ENCODE data around the gene KCNC1. TPM values are rescaled to one million over a fixed set of nuclear protein-coding genes. Genes with fewer than 3 reads are reported as not detected.

KCNC1 gene
- total and polyA plus RNA-seq, 4 experiments from 2014 or later: 0.23 TPM; not detected in 3

DNA sequence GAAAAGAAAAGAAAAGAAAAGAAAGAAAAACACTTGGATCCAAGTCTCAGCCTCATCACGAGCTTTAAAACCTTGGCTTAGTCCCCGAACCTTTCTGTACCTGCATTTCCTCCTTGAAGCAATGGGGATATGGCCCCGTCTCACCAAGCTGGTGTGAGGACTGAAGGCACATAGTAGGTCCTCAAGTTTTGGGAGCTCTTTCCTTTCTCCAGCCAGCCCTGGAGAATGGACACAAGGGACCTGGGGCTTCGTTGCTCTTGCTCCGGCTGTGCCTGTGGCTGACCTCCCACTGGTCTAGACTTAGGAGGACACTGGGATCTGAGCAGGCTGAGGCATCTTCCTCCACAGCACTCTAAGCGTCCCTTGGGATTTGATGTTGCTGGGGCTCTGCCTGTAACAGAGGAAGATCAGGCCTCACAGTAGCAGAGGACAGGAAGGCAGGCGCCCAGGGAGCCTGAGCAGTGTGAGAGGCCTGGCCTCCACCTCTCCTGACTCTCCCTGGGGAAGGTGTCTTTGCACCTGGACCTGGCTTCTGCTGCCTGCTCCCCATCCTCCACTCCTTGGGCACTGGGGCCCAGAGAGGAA, 32.8 kb downstream of the KCNC1 start:
- no peak overlapping the region for H3K27ac ChIP-seq (ENCODE audit: low read depth, low read length)
- no peak overlapping the region for H3K4me3 ChIP-seq (ENCODE audit: low read length in 2 of 2)
- Mint-ChIP-seq H3K27ac (no peak overlapping the region), H3K4me1 (no peaks in the 10 kb centered on the region), H3K36me3 (no peaks in the 10 kb centered on the region), H3K4me3 (no peak overlapping the region), H3K27me3 (peaks cover 3 to 6% of the 10 kb centered on the region in 2 donors), H3K9me3 (no peaks in the 10 kb centered on the region)
- intact Hi-C loops (cut with micrococcal nuclease): no loop called here
- ChIA-PET POLR2A (ENCODE audit: partially characterized antibody) (no interaction called here), CTCF (ENCODE audit: partially characterized antibody) (no interaction called here)
- H3K27me3 ChIP-seq (ENCODE audit: insufficient read depth, low read length): no peaks in the 10 kb centered on the region
- no peaks in the 10 kb centered on the region for H3K4me1 ChIP-seq (ENCODE audit: insufficient read depth, low read length)
- H3K9me3 ChIP-seq (ENCODE audit: control insufficient read depth in 1 of 2, low read length in 2 of 2): no peaks in the 10 kb centered on the region
- no peaks in the 10 kb centered on the region for H3K36me3 ChIP-seq (ENCODE audit: insufficient read depth, low read length)
- no peak for DNase-seq

GRCh38 chr11:17767914-17768313, 33.3 kb downstream of the KCNC1 start:
- intact Hi-C loops (cut with micrococcal nuclease): no loop called here
- Mint-ChIP-seq H3K4me1 (no peaks in the 10 kb centered on the region), H3K4me3 (no peak overlapping the region), H3K27me3 (peaks cover 3 to 6% of the 10 kb centered on the region in 2 donors), H3K27ac (no peak overlapping the region), H3K9me3 (no peaks in the 10 kb centered on the region), H3K36me3 (no peaks in the 10 kb centered on the region)
- Histone ChIP-seq H3K27me3 (ENCODE audit: insufficient read depth, low read length) (no peaks in the 10 kb centered on the region), H3K9me3 (ENCODE audit: control insufficient read depth in 1 of 2, low read length in 2 of 2) (no peaks in the 10 kb centered on the region), H3K4me3 (ENCODE audit: low read length in 2 of 2) (no peak overlapping the region), H3K4me1 (ENCODE audit: insufficient read depth, low read length) (no peaks in the 10 kb centered on the region), H3K27ac (ENCODE audit: low read depth, low read length) (no peak overlapping the region), H3K36me3 (ENCODE audit: insufficient read depth, low read length) (no peaks in the 10 kb centered on the region)
- DNase-seq: no peak
- ChIA-PET CTCF (ENCODE audit: partially characterized antibody) (no interaction called here), POLR2A (ENCODE audit: partially characterized antibody) (no interaction called here)

- intact Hi-C loops (cut with micrococcal nuclease): no loop called here
- Mint-ChIP-seq H3K36me3 (no peaks in the 10 kb centered on the region), H3K27me3 (peaks cover 3 to 6% of the 10 kb centered on the region in 2 donors), H3K4me3 (no peak overlapping the region), H3K27ac (no peak overlapping the region), H3K4me1 (no peaks in the 10 kb centered on the region), H3K9me3 (no peaks in the 10 kb centered on the region)
- Histone ChIP-seq H3K4me1 (ENCODE audit: insufficient read depth, low read length) (no peaks in the 10 kb centered on the region), H3K9me3 (ENCODE audit: control insufficient read depth in 1 of 2, low read length in 2 of 2) (no peaks in the 10 kb centered on the region), H3K27me3 (ENCODE audit: insufficient read depth, low read length) (no peaks in the 10 kb centered on the region), H3K36me3 (ENCODE audit: insufficient read depth, low read length) (no peaks in the 10 kb centered on the region), H3K4me3 (ENCODE audit: low read length in 2 of 2) (no peak overlapping the region), H3K27ac (ENCODE audit: low read depth, low read length) (no peak overlapping the region)
- ChIA-PET CTCF (ENCODE audit: partially characterized antibody) (no interaction called here), POLR2A (ENCODE audit: partially characterized antibody) (no interaction called here)
- no peak for DNase-seq
Measured at GRCh38 chr11:17768547-17768946, 34.0 kb downstream of the KCNC1 start.

GRCh38 chr11:17769218-17769617, 34.6 kb downstream of the KCNC1 start:
- no peak for DNase-seq
- no peaks in the 10 kb centered on the region for H3K4me1 Mint-ChIP-seq
- peaks cover 3% of the 10 kb centered on the region in 2 donors for H3K27me3 Mint-ChIP-seq
- Histone ChIP-seq H3K27ac (ENCODE audit: low read depth, low read length) (no peak overlapping the region), H3K4me1 (ENCODE audit: insufficient read depth, low read length) (no peaks in the 10 kb centered on the region), H3K9me3 (ENCODE audit: control insufficient read depth in 1 of 2, low read length in 2 of 2) (no peaks in the 10 kb centered on the region), H3K4me3 (ENCODE audit: low read length in 2 of 2) (no peak overlapping the region), H3K27me3 (ENCODE audit: insufficient read depth, low read length) (no peaks in the 10 kb centered on the region), H3K36me3 (ENCODE audit: insufficient read depth, low read length) (no peaks in the 10 kb centered on the region)
- no peaks in the 10 kb centered on the region for H3K36me3 Mint-ChIP-seq
- no peaks in the 10 kb centered on the region for H3K9me3 Mint-ChIP-seq
- intact Hi-C loops (cut with micrococcal nuclease): no loop called here
- POLR2A ChIA-PET (ENCODE audit: partially characterized antibody): no interaction called here
- CTCF ChIA-PET (ENCODE audit: partially characterized antibody): no interaction called here
- H3K4me3 Mint-ChIP-seq: no peak overlapping the region
- no peak overlapping the region for H3K27ac Mint-ChIP-seq

- no peak for DNase-seq
- H3K9me3 ChIP-seq (ENCODE audit: control insufficient read depth in 1 of 2, low read length in 2 of 2): no peaks in the 10 kb centered on the region
- H3K9me3 Mint-ChIP-seq: no peaks in the 10 kb centered on the region
Measured at GRCh38 chr11:17770048-17770652, 35.6 kb downstream of the KCNC1 start.

DNA sequence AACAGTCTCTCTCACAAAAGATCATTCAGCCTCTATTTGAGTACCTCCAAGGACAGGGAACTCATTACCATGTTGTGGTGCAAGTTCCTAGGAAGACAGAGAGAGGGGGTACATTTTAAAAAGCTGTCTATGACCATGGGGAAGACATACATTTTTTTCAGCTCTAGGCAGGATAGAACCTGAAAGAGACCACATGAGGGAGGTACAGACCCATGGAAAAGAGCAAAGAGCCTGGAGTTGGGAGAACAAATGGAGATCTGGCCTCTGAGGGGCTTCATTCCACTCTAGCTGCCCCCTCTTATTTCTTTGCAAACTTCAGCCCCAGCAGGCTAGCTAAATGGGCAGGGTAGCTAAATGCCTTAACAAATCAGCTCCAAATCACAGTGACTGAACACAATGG, 36.3 kb downstream of the KCNC1 start:
- POLR2A ChIA-PET (ENCODE audit: partially characterized antibody): no interaction called here
- no peak overlapping the region for H3K4me3 Mint-ChIP-seq
- Histone ChIP-seq H3K9me3 (ENCODE audit: control insufficient read depth in 1 of 2, low read length in 2 of 2) (no peaks in the 10 kb centered on the region), H3K4me1 (ENCODE audit: insufficient read depth, low read length) (no peaks in the 10 kb centered on the region), H3K27ac (ENCODE audit: low read depth, low read length) (no peak overlapping the region), H3K36me3 (ENCODE audit: insufficient read depth, low read length) (no peaks in the 10 kb centered on the region), H3K4me3 (ENCODE audit: low read length in 2 of 2) (no peak overlapping the region), H3K27me3 (ENCODE audit: insufficient read depth, low read length) (no peaks in the 10 kb centered on the region)
- no peaks in the 10 kb centered on the region for H3K36me3 Mint-ChIP-seq
- no peak overlapping the region for H3K27ac Mint-ChIP-seq
- H3K27me3 Mint-ChIP-seq: peaks cover 1 to 2% of the 10 kb centered on the region in 2 donors
- intact Hi-C loops (cut with micrococcal nuclease): no loop called here
- no peaks in the 10 kb centered on the region for H3K9me3 Mint-ChIP-seq
- DNase-seq: no peak
- no peaks in the 10 kb centered on the region for H3K4me1 Mint-ChIP-seq
- CTCF ChIA-PET (ENCODE audit: partially characterized antibody): no interaction called here

More at GRCh38 chr11:17770048-17770652, 35.6 kb downstream of the KCNC1 start:
- H3K4me1 ChIP-seq (ENCODE audit: insufficient read depth, low read length): no peaks in the 10 kb centered on the region
- no peaks in the 10 kb centered on the region for H3K27me3 ChIP-seq (ENCODE audit: insufficient read depth, low read length)
- Mint-ChIP-seq H3K4me3 (no peak overlapping the region), H3K27me3 (peaks cover 3% of the 10 kb centered on the region in 2 donors), H3K36me3 (no peaks in the 10 kb centered on the region), H3K4me1 (no peaks in the 10 kb centered on the region), H3K27ac (peak overlapping the region in 1 of 7 donors; percentile 52)
- no peak overlapping the region for H3K27ac ChIP-seq (ENCODE audit: low read depth, low read length)
- H3K36me3 ChIP-seq (ENCODE audit: insufficient read depth, low read length): no peaks in the 10 kb centered on the region
- ChIA-PET POLR2A (ENCODE audit: partially characterized antibody) (no interaction called here), CTCF (ENCODE audit: partially characterized antibody) (no interaction called here)
- no peak overlapping the region for H3K4me3 ChIP-seq (ENCODE audit: low read length in 2 of 2)
- intact Hi-C loops (cut with micrococcal nuclease): no loop called here

DNA sequence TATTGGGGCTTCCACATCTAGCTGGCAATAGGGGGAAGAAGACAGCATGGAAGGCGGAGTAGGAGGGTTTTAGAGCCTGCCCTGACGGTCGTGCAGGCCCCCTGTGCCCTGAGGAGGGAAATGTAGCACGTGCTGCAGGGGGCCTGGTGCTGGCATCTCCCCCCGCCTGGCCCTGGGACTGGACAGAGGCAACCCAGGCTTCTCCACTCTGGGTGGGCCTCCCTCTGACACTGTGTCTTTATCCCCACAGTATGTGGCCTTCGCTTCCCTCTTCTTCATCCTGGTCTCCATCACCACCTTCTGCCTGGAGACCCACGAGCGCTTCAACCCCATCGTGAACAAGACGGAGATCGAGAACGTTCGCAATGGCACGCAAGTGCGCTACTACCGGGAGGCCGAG, 36.8 kb downstream of the KCNC1 start:
- no peak overlapping the region for H3K4me3 Mint-ChIP-seq
- POLR2A ChIA-PET (ENCODE audit: partially characterized antibody): no interaction called here
- peaks cover 1 to 2% of the 10 kb centered on the region in 2 donors for H3K27me3 Mint-ChIP-seq
- CTCF ChIA-PET (ENCODE audit: partially characterized antibody): no interaction called here
- H3K9me3 Mint-ChIP-seq: no peaks in the 10 kb centered on the region
- Histone ChIP-seq H3K4me3 (ENCODE audit: low read length in 2 of 2) (no peak overlapping the region), H3K36me3 (ENCODE audit: insufficient read depth, low read length) (no peaks in the 10 kb centered on the region), H3K9me3 (ENCODE audit: control insufficient read depth in 1 of 2, low read length in 2 of 2) (no peaks in the 10 kb centered on the region), H3K27me3 (ENCODE audit: insufficient read depth, low read length) (no peaks in the 10 kb centered on the region), H3K4me1 (ENCODE audit: insufficient read depth, low read length) (no peaks in the 10 kb centered on the region), H3K27ac (ENCODE audit: low read depth, low read length) (no peak overlapping the region)
- no peak for DNase-seq
- H3K4me1 Mint-ChIP-seq: no peaks in the 10 kb centered on the region
- no peaks in the 10 kb centered on the region for H3K36me3 Mint-ChIP-seq
- intact Hi-C loops (cut with micrococcal nuclease): no loop called here
- no peak overlapping the region for H3K27ac Mint-ChIP-seq

All from CD4-positive, alpha-beta memory T cell (primary cell).